Transverse colon (tissue), 4 donors: ENCODE data around the gene SLC29A1. TPM values are rescaled to one million over a fixed set of nuclear protein-coding genes. Genes with fewer than 3 reads are reported as not detected.

Experiments used
- DNase-seq: peaks from one replicate; pipeline ENCODE4 v3.0.0-alpha.2; 2019
- H3K27ac ChIP-seq, 4 donors: fragments of 200-600 bp; sonication (generic); 2 replicates each; pipeline ENCODE4 v1.5.1; 2016 to 2018; ENCODE audit warnings: inconsistent platforms in 4 of 4
- H3K27me3 ChIP-seq: fragments of 200-600 bp; sonication (generic); 2 replicates; pipeline ENCODE4 v1.5.1; 2017; ENCODE audit warnings: inconsistent platforms
- H3K36me3 ChIP-seq, 4 donors: fragments of 200-600 bp; sonication (generic); 2 replicates each; pipeline ENCODE4 v1.5.1; 2017 to 2019; ENCODE audit warnings: inconsistent platforms in 4 of 4
- H3K4me1 ChIP-seq, 4 donors: fragments of 200-600 bp; sonication (generic); 2 replicates each; pipeline ENCODE4 v1.5.1; 2017 to 2020; ENCODE audit warnings: inconsistent platforms in 4 of 4
- H3K4me3 ChIP-seq, 4 donors: fragments of 200-600 bp; sonication (generic); 1 replicate in 1 of 4; 2 replicates in 3 of 4; pipeline versions ENCODE4 v1.5.1 to v1.6.1; 2017 to 2019; ENCODE audit warnings: inconsistent platforms in 4 of 4
- H3K9me3 ChIP-seq, 2 donors: fragments of 200-600 bp; sonication (generic); 2 replicates each; pipeline ENCODE4 v1.5.1; 2017 to 2019; ENCODE audit warnings: inconsistent platforms in 2 of 2
- CTCF ChIP-seq, 5 experiments: fragments of 200-600 bp in 3 of 5; fragments of 450-650 bp in 2 of 5; sonication (generic) in 3 of 5; IDR thresholded peaks; 1 replicate in 2 of 5; 2 replicates in 3 of 5; pipeline ENCODE4 v1.5.1; 2016 to 2017; ENCODE audit warnings: antibody characterized with exemption in 5 of 5, inconsistent platforms in 3 of 5, mild to moderate bottlenecking in 2 of 5, moderate library complexity in 1 of 5
- EP300 ChIP-seq: sonication (generic); formaldehyde crosslinking; IDR thresholded peaks from one replicate; pipeline ENCODE4 v1.6.1; 2017; ENCODE audit warnings: antibody characterized with exemption, low read depth
- POLR2A ChIP-seq: fragments of 450-650 bp; IDR thresholded peaks from one replicate; pipeline ENCODE4 v1.6.1; 2016; ENCODE audit warnings: antibody characterized with exemption, mild to moderate bottlenecking, moderate library complexity
- POLR2AphosphoS5 ChIP-seq, 3 donors: sonication (generic); formaldehyde crosslinking; IDR thresholded peaks; one replicate each; pipeline ENCODE4 v1.6.1; 2016; ENCODE audit warnings: antibody characterized with exemption in 3 of 3
- WGBS, 2 donors: methylation state at CpG; one replicate each; pipeline ENCODE4 v1.1.5; 2018; ENCODE audit warnings: low coverage in 1 of 2; 5-methylcytosine and 5-hydroxymethylcytosine counted together
- in situ Hi-C, 4 donors: fragments of 200-750 bp; cut with MboI; loops; one replicate each; pipeline versions ENCODE4 v1.15.0 to v1.15.1; 2017; ENCODE audit warnings: low sequenced_read_pairs in 3 of 4, low pct_ligation_motif_present in 1 of 4, low pct_unique_long_range_greater_than_20kb in 1 of 4
- intact Hi-C: fragments of 100-400 bp; cut with DNase I; formaldehyde crosslinking; loops from one replicate; pipeline ENCODE4 v1.15.1; 2023; ENCODE audit warnings: low total_unique reads
- total RNA-seq, 4 donors: library from RNA; depleted of rRNA; stranded (reverse); fragments of >200 nt; gene quantifications; one replicate each; pipeline ENCODE4 v1.1.0, GENCODE V29; 2016

Gene SLC29A1
- total RNA-seq, 4 donors from 2014 or later: 25.1 to 45.2 (median 35.6) TPM

- WGBS, 2 donors: 81 to 83% methylated on average over 2 to 13 of the region's 13 CpGs
- TF ChIP-seq POLR2AphosphoS5 (IDR thresholded peaks at IDR 0.05) (no peak), POLR2A (no peak), EP300 (no peak), CTCF (IDR thresholded peaks at IDR 0.05) (no peak)
- H3K27ac ChIP-seq: peak overlapping the region in 2 of 4 donors; percentile 10 to 33
- H3K36me3 ChIP-seq: no peaks in the 10 kb centered on the region
- no peaks in the 10 kb centered on the region for H3K9me3 ChIP-seq
- H3K27me3 ChIP-seq: no peaks in the 10 kb centered on the region
- H3K4me1 ChIP-seq: peaks cover 0 to under 1% (median 0%) of the 10 kb centered on the region in 4 donors
- H3K4me3 ChIP-seq: no peak overlapping the region
- peak; percentile 31 for DNase-seq
- intact Hi-C loops (loop anchor here (2.0 kb wide), 1 partner anchor 37 kb away; no protein-coding TSS in a partner anchor), in situ Hi-C loops (loop anchor here in 1 of 4 donors (10.0 kb wide), 1 partner anchor 57 kb away; no protein-coding TSS in a partner anchor)
Observed at GRCh38 chr6:44177691-44178423, 45.5 kb upstream of the SLC29A1 start.

GRCh38 chr6:44178424-44179071 lies 44.8 kb upstream of the SLC29A1 start:
- H3K4me3 ChIP-seq: no peak overlapping the region
- H3K27me3 ChIP-seq: no peaks in the 10 kb centered on the region
- intact Hi-C loops (loop anchor here (2.0 kb wide), 1 partner anchor 36 kb away; no protein-coding TSS in a partner anchor), in situ Hi-C loops (loop anchor here in 1 of 4 donors (10.0 kb wide), 1 partner anchor 56 kb away; no protein-coding TSS in a partner anchor)
- DNase-seq: no peak
- no peaks in the 10 kb centered on the region for H3K36me3 ChIP-seq
- no peaks in the 10 kb centered on the region for H3K4me1 ChIP-seq
- H3K9me3 ChIP-seq: no peaks in the 10 kb centered on the region
- no peak overlapping the region for H3K27ac ChIP-seq
- no peak for TF ChIP-seq POLR2A
- no peak for TF ChIP-seq POLR2AphosphoS5 (IDR thresholded peaks at IDR 0.05)
- TF ChIP-seq EP300: no peak
- TF ChIP-seq CTCF (IDR thresholded peaks at IDR 0.05): no peak
- WGBS, 2 donors: 94% methylated on average over 9 of the region's 9 CpGs; no CpG with 5 or more reads in 1 of the 2 donors

- Histone ChIP-seq H3K27ac (no peak overlapping the region), H3K27me3 (no peaks in the 10 kb centered on the region), H3K4me3 (no peak overlapping the region), H3K36me3 (no peaks in the 10 kb centered on the region), H3K9me3 (no peaks in the 10 kb centered on the region), H3K4me1 (no peaks in the 10 kb centered on the region)
- in situ Hi-C loops: loop anchor here in 1 of 4 donors (10.0 kb wide), 1 partner anchor 56 kb away; no protein-coding TSS in a partner anchor
- TF ChIP-seq CTCF (IDR thresholded peaks at IDR 0.05): no peak
- TF ChIP-seq EP300: no peak
- TF ChIP-seq POLR2AphosphoS5 (IDR thresholded peaks at IDR 0.05): no peak
- TF ChIP-seq POLR2A: no peak
- WGBS, 2 donors: 45 to 49% methylated on average over 3 to 4 of the region's 4 CpGs
- no peak for DNase-seq
- intact Hi-C loops: loop anchor here (2.0 kb wide), 1 partner anchor 36 kb away; no protein-coding TSS in a partner anchor
Observed at GRCh38 chr6:44179072-44179536, 44.3 kb upstream of the SLC29A1 start.

- DNase-seq: no peak
- no peak overlapping the region for H3K27ac ChIP-seq
- H3K4me3 ChIP-seq: no peak overlapping the region
- H3K27me3 ChIP-seq: no peaks in the 10 kb centered on the region
- H3K36me3 ChIP-seq: no peaks in the 10 kb centered on the region
- 82 to 100% methylated on average over 1 to 7 of the region's 7 CpGs for WGBS, 2 donors
- TF ChIP-seq POLR2AphosphoS5 (IDR thresholded peaks at IDR 0.05) (no peak), POLR2A (no peak), CTCF (IDR thresholded peaks at IDR 0.05) (no peak), EP300 (no peak)
- in situ Hi-C loops: loop anchor here in 1 of 4 donors (10.0 kb wide), 1 partner anchor 55 kb away; no protein-coding TSS in a partner anchor
- H3K9me3 ChIP-seq: no peaks in the 10 kb centered on the region
- peaks cover 0 to 2% (median 0%) of the 10 kb centered on the region in 4 donors for H3K4me1 ChIP-seq
- intact Hi-C loops: loop anchor here (2.0 kb wide), 1 partner anchor 35 kb away; no protein-coding TSS in a partner anchor
Observed at GRCh38 chr6:44179648-44180047, 43.7 kb upstream of the SLC29A1 start.
